ENCODE data around the gene EDIL3. TPM values are rescaled to one million over a fixed set of nuclear protein-coding genes. Genes with fewer than 3 reads are reported as not detected.

Gene EDIL3
- total RNA-seq, 1 experiment from 2014 or later, result 17.6 TPM

GRCh38 chr5:84213861-84214260 lies 170.8 kb downstream of the EDIL3 start:
- Histone ChIP-seq H3K27ac (ENCODE audit: low read length) (no peak overlapping the region), H3K4me1 (ENCODE audit: control insufficient read depth, insufficient read depth, low read length) (no peaks in the 10 kb centered on the region), H3K9me3 (ENCODE audit: control insufficient read depth, insufficient read depth, low read depth, low read length) (no peaks in the 10 kb centered on the region), H3K36me3 (ENCODE audit: control insufficient read depth, insufficient read depth, low read length) (no peaks in the 10 kb centered on the region), H3K4me3 (ENCODE audit: low read depth in 2 of 2, low read length in 2 of 2) (no peak overlapping the region), H3K27me3 (ENCODE audit: control insufficient read depth, insufficient read depth, low read length) (no peaks in the 10 kb centered on the region)
- CTCF ChIA-PET, result no interaction called here
- ATAC-seq (no peak), DNase-seq (ENCODE audit: low read depth, low spot score) (no peak)
- intact Hi-C loops (cut with micrococcal nuclease; ENCODE audit: unreplicated experiment) (no loop called here), in situ Hi-C loops (cut with HindIII; ENCODE audit: low pct_unique_long_range_greater_than_20kb, low sequenced_read_pairs) (no loop called here)
- BruUV-seq (replicated peaks), result no TSS peak
- TF ChIP-seq REST (IDR thresholded peaks at IDR 0.05; ENCODE audit: insufficient read depth in 1 of 2, low read depth in 2 of 2, low read length in 1 of 2), result no peak
- no peak for TF ChIP-seq SIN3A (IDR thresholded peaks at IDR 0.05; ENCODE audit: borderline replicate concordance, insufficient read depth, low read depth, low read length)
- TF ChIP-seq POLR2AphosphoS5 (IDR thresholded peaks at IDR 0.05; ENCODE audit: low read depth, low read length), result no peak
- no peak for TF ChIP-seq TCF7L2 (IDR thresholded peaks at IDR 0.05; ENCODE audit: low read depth, low read length)
- TF ChIP-seq CTCF (IDR thresholded peaks at IDR 0.05), result no peak
- POLR2A ChIA-PET, result no interaction called here

- intact Hi-C loops (cut with micrococcal nuclease; ENCODE audit: unreplicated experiment) (no loop called here), in situ Hi-C loops (cut with HindIII; ENCODE audit: low pct_unique_long_range_greater_than_20kb, low sequenced_read_pairs) (no loop called here)
- ATAC-seq (no peak), DNase-seq (ENCODE audit: low read depth, low spot score) (no peak)
- H3K27ac ChIP-seq (ENCODE audit: low read length), result no peak overlapping the region
- no peaks in the 10 kb centered on the region for H3K36me3 ChIP-seq (ENCODE audit: control insufficient read depth, insufficient read depth, low read length)
- ChIA-PET POLR2A (no interaction called here), CTCF (no interaction called here)
- H3K9me3 ChIP-seq (ENCODE audit: control insufficient read depth, insufficient read depth, low read depth, low read length), result no peaks in the 10 kb centered on the region
- BruUV-seq (replicated peaks), result no TSS peak
- H3K27me3 ChIP-seq (ENCODE audit: control insufficient read depth, insufficient read depth, low read length), result no peaks in the 10 kb centered on the region
- H3K4me1 ChIP-seq (ENCODE audit: control insufficient read depth, insufficient read depth, low read length), result no peaks in the 10 kb centered on the region
- TF ChIP-seq POLR2AphosphoS5 (IDR thresholded peaks at IDR 0.05; ENCODE audit: low read depth, low read length) (no peak), SIN3A (IDR thresholded peaks at IDR 0.05; ENCODE audit: borderline replicate concordance, insufficient read depth, low read depth, low read length) (no peak), REST (IDR thresholded peaks at IDR 0.05; ENCODE audit: insufficient read depth in 1 of 2, low read depth in 2 of 2, low read length in 1 of 2) (no peak), TCF7L2 (IDR thresholded peaks at IDR 0.05; ENCODE audit: low read depth, low read length) (no peak), CTCF (IDR thresholded peaks at IDR 0.05) (no peak)
- H3K4me3 ChIP-seq (ENCODE audit: low read depth in 2 of 2, low read length in 2 of 2), result no peak overlapping the region
These were observed 171.5 kb downstream of the EDIL3 start for GRCh38 chr5:84213212-84213611.
